Measurements from ENCODE around the gene GPR42. TPM values are rescaled to one million over a fixed set of nuclear protein-coding genes. Genes with fewer than 3 reads are reported as not detected.
"Not testable (repeated sequence)": the region's sequence is repeated elsewhere in the genome, so short reads cannot be mapped to it uniquely, and the experiment has no call there.

Gene GPR42
- total RNA-seq, 1 donor from 2014 or later: not detected

DNA sequence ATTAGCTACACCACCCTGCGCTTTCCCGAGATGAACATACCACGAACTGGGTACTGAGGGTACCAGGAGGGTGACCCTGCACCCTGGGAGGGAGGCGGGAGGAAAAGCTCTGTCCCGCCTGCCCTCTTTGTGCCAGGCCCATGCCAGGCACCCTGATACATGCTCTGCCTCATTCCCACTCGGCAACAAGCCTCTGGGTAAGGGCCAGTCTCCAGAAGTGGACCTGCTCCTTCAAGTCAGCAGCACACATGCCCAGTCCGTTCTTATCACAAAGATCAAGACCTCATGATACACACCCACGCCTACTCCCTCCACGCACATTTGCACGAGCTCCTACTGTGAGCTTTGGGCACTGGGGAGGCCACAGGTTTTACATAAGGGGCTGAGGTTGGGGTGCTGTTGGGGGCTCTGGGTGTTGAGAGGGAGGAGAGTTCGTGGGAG is 25.2 kb upstream of the GPR42 start:
- no peak for ATAC-seq
- DNase-seq (ENCODE audit: missing footprints): no peak
- intact Hi-C loops (cut with DNase I): no loop called here

DNA sequence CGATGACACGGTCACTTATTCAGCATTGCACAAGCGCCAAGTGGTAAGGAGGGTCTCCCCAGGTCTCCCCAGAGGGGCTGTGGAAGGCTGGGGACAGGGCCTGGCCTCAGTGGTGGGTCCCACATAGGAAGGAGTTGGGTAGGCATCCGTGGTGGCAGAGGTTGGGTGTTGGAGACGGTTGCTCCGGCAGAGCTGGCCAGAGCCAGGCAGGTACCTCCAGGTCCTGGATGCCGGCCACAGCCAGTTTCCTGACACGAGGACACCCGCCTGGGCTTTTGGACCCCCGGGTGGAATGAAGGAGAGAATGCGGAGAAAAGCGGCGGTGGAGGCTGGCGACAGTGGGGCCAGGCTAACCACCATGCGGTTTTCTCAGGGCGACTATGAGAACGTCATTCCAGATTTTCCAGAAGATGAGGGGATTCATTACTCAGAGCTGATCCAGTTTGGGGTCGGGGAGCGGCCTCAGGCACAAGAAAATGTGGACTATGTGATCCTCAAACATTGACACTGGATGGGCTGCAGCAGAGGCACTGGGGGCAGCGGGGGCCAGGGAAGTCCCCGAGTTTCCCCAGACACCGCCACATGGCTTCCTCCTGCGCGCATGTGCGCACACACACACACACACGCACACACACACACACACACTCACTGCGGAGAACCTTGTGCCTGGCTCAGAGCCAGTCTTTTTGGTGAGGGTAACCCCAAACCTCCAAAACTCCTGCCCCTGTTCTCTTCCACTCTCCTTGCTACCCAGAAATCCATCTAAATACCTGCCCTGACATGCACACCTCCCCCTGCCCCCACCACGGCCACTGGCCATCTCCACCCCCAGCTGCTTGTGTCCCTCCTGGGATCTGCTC is 24.4 kb upstream of the GPR42 start:
- DNase-seq (ENCODE audit: missing footprints) (no peak), ATAC-seq (no peak)
- intact Hi-C loops (cut with DNase I): no loop called here

DNA sequence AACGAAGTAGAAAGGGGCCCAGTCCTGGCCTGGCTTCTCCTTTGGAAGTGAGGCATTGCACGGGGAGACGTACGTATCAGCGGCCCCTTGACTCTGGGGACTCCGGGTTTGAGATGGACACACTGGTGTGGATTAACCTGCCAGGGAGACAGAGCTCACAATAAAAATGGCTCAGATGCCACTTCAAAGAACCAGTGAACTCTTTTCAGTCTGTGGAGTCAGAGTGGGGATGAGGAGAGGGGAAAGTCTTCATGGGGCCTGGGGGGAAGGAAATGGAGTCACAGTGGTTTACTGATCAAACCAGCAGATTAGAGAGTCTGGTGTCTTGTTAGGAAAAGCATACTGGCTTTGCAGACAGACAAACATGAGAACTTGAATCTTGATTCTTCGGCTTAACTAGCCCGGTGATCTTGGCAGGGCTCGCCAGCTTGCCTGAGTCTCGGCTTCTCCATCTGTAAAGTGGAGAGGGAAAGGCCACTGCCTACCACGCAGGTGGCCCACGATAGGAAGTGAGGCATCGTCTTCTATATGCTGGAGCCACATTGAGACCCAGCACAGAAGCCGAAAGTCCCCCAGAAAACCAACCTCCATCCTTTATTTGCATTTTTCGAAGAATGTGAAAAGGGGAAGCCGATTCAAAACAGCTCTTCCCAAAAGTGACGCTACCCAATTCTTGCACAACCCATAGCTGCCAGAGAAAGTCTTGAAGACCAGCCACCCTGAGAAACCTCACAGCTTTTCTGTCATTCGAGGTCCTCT is 23.5 kb upstream of the GPR42 start, which contains the start of gene FFAR1:
FFAR1 (plus strand) TSS at position 732 of the 759 bp plus-strand sequence. CDS start 3,650 bp downstream, outside the sequence.
- intact Hi-C loops (cut with DNase I): no loop called here
- ATAC-seq (no peak), DNase-seq (ENCODE audit: missing footprints) (no peak)

DNA sequence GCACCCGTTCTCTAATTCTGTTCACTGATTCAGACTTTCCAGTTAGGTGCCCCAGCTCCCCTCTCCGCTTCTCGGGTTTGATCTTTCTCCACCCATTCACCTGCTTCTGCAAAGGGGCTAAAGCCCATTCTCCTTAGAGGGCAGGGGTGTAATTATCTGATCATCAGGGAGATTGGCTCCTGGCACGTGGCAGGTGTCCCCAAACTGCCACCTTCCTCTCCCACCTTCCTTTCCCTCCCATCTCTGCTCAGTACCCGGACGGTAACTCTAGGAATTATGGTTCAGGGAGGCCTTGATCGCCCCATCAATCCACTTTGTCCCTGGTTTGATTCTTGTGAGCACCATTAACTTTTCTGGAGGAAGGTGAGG is 23.0 kb upstream of the GPR42 start:
- intact Hi-C loops (cut with DNase I): no loop called here
- DNase-seq (ENCODE audit: missing footprints): no peak

DNA sequence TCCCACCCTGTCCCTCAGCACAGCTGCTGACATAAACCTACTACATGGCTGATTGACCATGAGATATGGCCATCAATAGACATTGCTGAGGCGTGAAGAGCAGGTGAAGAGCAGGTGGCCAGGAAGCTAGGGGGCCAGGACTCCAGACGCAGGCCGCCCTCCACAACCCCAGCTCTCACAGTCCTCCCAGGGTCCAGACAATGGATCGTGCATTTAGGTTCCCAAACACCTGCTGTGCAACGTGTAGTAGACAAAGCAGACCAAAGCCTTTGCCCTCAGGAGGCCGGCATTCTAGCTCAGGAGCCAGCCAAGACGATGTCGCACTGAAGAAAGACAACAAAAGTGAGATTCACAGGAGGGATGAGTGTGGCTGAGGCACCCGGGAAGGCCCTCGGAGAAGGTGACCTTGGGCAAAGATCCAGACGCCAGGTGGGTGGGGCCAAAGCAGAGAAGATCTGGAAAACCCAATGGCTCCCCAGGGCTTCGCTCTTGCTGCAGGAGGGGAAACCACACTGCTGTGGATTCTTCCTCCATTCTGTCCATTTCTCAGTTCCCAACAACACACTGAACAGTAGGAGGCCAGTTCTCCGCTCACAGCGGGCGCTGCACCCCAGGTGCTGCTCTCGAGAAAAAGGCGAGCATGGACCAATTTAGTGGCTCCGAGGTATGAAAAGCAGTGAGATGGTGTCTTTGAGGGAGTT is 21.8 kb upstream of the GPR42 start:
- DNase-seq (ENCODE audit: missing footprints) (no peak), ATAC-seq (no peak)
- intact Hi-C loops (cut with DNase I): no loop called here

More for the DNA sequence above, 23.0 kb upstream of the GPR42 start:
- ATAC-seq: no peak

DNA sequence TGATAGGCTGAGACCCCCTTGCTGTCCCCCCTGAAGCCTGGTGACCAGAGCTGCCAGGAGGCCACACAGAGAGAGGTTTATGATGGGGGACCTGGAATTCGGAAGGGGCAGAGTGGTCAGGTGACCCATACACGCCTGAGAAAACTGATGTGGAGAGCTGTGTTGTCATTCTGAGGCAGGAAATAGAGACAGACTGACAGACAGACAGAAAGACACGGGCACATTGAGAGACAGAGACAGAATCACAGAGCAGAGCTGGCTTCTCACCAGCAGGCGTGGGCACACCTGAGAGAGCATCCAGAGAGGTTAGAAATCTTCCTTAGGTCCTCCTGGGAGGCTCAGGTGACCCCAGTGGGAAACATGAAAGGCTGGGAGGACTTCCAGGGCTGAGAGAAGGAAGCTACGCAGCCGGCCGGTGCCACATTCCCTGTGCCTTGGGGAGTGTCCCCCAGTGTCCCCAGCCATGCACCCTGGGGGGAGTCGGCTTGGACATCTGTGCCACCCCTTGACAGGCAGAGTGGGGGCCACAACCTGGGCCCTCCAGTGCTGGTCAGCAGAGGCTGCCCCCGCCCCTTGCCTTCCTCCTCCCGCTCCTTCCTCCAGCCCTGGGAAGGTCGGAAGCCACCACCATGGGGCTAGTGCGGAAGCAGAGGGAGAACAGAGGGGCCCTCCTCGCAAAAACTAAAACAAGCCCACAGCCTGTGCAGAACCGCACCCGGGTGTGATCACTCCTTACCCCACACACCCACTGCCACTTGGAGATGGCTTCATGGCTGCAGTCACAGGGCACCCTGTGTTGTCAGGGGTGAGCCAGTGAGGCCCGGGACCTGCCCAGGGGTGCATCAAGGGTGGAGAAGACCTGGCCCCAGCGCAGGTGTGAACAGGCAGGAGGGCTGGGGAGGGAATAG is 21.0 kb upstream of the GPR42 start:
- DNase-seq (ENCODE audit: missing footprints) (no peak), ATAC-seq (no peak)
- intact Hi-C loops (cut with DNase I): loop anchor here (5.0 kb wide), 1 partner anchor 242 kb away; no protein-coding TSS in a partner anchor

DNA sequence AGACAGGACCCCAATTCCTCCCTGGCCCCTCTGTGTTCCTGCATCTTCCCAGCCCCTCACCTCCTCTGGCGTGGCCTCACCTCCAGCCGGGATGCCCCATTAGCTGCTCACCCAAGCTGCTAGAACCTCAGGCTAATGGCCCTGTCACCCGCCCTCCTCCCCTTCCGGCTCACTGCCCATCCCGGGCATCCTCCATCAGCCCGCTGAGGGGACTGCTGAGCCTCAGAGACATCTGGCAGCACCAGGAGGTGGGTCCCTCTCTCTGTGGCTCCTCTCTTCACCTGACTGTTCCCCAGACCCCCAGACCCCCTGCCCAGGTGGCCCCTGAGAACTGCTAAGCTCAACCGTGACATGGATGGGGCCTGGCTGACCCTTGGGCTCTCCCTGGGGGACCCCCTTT is 20.3 kb upstream of the GPR42 start:
- DNase-seq (ENCODE audit: missing footprints) (no peak), ATAC-seq (no peak)
- intact Hi-C loops (cut with DNase I): loop anchor here (5.0 kb wide), 1 partner anchor 242 kb away; no protein-coding TSS in a partner anchor

DNA sequence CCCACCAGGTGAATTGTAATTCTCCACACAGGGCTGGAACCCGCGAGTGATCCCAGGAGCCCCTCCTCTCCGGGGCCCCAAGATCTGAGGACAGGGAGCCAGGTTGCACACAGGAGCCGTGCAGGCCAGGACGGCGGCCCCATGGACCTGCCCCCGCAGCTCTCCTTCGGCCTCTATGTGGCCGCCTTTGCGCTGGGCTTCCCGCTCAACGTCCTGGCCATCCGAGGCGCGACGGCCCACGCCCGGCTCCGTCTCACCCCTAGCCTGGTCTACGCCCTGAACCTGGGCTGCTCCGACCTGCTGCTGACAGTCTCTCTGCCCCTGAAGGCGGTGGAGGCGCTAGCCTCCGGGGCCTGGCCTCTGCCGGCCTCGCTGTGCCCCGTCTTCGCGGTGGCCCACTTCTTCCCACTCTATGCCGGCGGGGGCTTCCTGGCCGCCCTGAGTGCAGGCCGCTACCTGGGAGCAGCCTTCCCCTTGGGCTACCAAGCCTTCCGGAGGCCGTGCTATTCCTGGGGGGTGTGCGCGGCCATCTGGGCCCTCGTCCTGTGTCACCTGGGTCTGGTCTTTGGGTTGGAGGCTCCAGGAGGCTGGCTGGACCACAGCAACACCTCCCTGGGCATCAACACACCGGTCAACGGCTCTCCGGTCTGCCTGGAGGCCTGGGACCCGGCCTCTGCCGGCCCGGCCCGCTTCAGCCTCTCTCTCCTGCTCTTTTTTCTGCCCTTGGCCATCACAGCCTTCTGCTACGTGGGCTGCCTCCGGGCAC is 19.3 kb upstream of the GPR42 start:
- DNase-seq (ENCODE audit: missing footprints): no peak
- no peak for ATAC-seq
- intact Hi-C loops (cut with DNase I): loop anchor here (1.0 to 5.0 kb wide), 3 partner anchors 117 to 241 kb away; no protein-coding TSS in a partner anchor

DNA sequence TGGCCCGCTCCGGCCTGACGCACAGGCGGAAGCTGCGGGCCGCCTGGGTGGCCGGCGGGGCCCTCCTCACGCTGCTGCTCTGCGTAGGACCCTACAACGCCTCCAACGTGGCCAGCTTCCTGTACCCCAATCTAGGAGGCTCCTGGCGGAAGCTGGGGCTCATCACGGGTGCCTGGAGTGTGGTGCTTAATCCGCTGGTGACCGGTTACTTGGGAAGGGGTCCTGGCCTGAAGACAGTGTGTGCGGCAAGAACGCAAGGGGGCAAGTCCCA is 18.8 kb upstream of the GPR42 start:
- no peak for ATAC-seq
- DNase-seq (ENCODE audit: missing footprints): no peak
- intact Hi-C loops (cut with DNase I): loop anchor here (1.0 to 5.0 kb wide), 3 partner anchors 116 to 240 kb away; no protein-coding TSS in a partner anchor

DNA sequence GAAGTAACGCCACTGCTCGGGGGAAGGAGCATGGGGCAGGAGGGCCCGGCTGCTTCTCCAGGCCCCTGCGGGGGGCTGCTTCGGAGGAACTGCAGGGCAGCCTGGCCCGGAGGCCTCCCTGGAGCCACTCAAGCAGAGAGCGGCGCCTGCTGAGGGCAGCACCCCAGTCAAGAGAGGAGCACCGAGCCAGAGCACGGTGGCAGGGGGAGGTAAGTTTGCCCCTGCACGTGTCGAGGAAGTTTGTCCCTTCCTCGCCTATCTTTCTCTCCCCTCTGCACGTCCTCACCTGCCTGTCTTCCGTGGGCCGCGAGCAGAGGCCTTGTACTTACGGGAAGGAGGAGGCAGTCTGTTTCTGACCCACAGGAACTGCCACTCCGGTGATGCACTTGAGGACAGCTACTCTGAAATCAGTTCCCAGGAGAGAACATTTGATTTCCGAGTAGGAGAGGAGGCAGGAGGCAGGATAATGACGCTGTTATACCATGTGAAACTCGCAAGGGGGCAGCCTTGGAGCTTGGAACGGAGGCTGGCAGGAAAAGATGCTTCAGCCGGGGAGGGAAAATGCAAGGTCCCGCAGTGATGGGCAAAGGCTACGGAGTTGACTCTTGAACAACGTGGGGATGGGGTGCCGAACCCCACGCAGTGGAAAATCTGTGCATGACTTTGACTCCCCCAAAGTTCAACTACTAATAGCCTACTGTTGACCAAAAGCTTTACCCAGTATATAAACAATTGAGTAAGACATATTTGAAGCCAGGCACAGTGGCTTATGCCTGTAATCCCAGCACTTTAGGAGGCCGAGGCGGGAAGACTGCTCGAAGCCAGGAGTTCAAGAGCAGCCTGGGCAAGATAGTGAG is 18.2 kb upstream of the GPR42 start:
- intact Hi-C loops (cut with DNase I): loop anchor here (1.0 to 5.0 kb wide), 3 partner anchors 116 to 240 kb away; no protein-coding TSS in a partner anchor
- DNase-seq (ENCODE audit: missing footprints): no peak
- peak; percentile 75 for ATAC-seq

DNA sequence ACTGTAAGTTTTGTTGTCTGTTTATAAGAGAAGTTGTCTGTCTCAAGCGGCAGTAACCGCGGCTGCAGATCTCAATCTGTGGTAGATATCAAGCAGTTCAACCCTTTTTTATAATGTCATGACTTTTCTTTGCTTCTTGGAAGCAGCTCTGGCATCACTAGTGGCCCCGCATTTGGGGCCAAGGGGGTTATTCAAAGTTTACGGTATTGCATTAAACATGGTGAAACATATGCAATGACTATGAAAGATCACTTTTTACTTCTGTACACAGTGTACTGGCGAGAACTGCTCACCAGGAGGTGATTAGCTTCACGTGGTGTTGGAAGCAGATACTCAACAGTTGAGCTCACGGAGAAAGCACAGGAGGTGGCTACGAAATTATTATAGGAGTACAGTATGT is 17.2 kb upstream of the GPR42 start:
- DNase-seq (ENCODE audit: missing footprints) (no peak), ATAC-seq (no peak)
- intact Hi-C loops (cut with DNase I): loop anchor here (2.0 to 5.0 kb wide), 2 partner anchors 141 to 239 kb away; no protein-coding TSS in a partner anchor

DNA sequence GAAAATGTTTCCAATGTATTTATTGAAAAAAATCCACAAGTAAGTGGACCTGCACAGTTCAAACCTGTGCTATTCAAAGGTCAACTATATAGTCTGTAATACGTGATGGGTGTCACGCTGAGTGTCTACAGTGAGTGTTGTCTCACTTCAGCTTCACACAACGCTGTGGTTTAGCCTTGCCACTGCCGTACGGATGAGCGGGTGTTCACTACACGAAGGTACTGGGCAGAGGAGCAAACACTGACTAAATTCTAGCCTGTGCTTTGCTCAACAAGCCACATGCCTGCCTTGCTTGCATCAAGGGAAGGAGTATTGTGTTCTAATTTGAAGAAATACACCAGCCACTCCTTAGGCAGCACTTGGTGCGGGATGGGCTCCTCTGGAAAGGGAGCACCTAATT is 16.0 kb upstream of the GPR42 start:
- DNase-seq (ENCODE audit: missing footprints): no peak
- intact Hi-C loops (cut with DNase I): loop anchor here (5.0 kb wide), 1 partner anchor 237 kb away; no protein-coding TSS in a partner anchor
- no peak for ATAC-seq

DNA sequence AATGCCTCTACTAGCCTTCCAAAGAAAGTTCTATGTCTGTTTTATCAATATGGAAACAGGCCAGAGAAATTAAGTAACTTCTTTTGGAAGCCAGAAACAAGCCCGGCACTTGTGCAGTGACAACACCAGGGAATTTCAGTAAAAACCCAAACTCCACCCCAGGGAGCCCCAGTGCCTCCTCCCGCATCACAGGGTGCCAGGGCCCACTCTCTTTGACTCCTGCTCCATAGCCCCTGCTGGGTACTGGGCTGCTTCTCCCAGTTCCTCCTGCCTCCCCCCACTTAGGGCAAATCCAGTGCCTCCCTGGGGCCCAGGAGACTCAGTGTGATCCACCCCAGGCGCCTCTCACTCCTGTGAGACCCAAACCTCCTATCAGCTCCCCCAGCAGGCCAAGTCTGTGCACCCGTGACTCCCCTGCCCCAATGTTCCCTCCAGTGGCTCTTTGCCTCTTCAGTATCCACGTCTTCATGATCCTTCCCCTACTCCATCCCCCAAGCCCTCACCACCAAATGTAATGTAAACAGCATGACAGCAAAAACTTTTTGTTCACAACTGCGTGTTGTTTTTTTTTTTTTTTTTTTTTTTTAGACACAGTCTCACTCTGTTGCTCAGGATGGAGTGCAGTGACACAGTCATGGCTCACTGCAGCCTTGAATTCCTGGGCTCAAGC is 14.9 kb upstream of the GPR42 start:
- DNase-seq (ENCODE audit: missing footprints) (no peak), ATAC-seq (peak; percentile 41)
- intact Hi-C loops (cut with DNase I): no loop called here

DNA sequence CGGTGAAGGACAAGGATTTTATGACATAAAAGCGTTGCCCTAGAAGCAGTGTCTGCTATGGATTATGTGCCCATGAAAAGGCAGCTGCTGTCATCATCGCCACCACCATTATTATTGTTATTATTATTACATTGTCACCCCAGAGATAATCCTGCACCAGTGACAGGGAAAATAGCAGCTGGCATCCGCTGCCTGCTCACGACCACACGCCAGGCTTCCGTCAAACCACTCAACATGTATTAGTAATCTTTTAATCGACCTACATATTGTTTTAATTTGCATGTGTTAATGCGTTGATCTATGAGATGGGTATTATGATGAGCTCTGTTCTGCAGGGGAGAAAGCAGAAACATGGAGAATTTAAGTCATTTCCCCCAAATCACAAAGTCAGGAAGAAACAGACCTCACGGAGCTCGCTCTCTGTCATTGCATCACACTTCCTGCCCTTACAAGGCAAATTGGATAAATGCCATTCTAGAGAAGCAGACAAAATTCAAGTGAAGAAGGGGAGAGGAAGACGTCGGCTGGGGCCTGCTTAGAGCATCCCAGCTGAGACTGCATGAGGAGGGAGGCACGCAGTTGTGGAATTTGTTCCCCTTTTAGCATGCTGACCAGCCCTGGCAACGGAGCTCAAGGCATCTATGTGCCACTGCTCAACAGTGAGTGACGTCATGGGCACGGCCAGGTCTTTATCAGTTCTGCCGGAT is 12.8 kb upstream of the GPR42 start, which contains the start of gene FFAR3:
FFAR3 (plus strand) TSS at position 594 of the 707 bp plus-strand sequence. CDS start 431 bp downstream, outside the sequence.
- DNase-seq (ENCODE audit: missing footprints) (no peak), ATAC-seq (peak; percentile 35)
- intact Hi-C loops (cut with DNase I): no loop called here

DNA sequence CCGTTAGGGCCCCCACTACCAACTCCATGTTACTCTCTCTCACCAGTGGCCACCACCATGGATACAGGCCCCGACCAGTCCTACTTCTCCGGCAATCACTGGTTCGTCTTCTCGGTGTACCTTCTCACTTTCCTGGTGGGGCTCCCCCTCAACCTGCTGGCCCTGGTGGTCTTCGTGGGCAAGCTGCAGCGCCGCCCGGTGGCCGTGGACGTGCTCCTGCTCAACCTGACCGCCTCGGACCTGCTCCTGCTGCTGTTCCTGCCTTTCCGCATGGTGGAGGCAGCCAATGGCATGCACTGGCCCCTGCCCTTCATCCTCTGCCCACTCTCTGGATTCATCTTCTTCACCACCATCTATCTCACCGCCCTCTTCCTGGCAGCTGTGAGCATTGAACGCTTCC is 12.0 kb upstream of the GPR42 start:
- ATAC-seq; DNase-seq (ENCODE audit: missing footprints): not testable (repeated sequence)

More for the DNA sequence above, 12.0 kb upstream of the GPR42 start:
- intact Hi-C loops (cut with DNase I): not testable (repeated sequence)

Data from Right ventricle myocardium inferior (tissue), 1 donor.